B cell (primary cell): ENCODE measurements around the gene MCM7.

Source experiments
- EZH2 ChIP-seq: IDR thresholded peaks from 2 replicates; pipeline ENCODE4 v1.6.1; 2012; ENCODE audit warnings: borderline replicate concordance, low read depth, mild to moderate bottlenecking, moderate library complexity, low read length; ENCODE audit not compliant: insufficient read depth, poor library complexity, severe bottlenecking
- TF ChIP-seq, protein P1 (sequence below): fragments of 200-600 bp; IDR thresholded peaks from one replicate; pipeline ENCODE4 v1.8.0; 2022; ENCODE audit warnings: antibody characterized with exemption, mild to moderate bottlenecking

DNA sequence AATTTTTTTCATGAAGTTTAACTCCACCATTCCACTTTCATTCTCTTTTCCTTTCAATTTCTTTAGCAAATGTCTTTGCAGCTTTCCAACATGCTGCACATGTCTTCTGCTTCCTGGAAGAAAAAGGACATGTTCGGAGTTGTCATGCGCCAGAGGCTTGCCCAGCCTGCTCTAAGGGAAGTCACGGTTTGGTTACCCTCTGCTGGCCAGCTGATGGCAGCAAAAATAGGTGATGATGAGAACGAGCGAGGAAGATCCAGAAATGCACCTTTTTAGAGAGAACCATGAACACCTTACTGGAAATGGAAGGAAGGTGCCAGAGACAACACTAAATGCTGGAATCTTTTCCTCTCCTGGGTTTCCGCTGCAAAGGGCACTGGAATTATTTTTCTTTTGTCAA, 56.5 kb downstream of the MCM7 start:
- TF ChIP-seq, protein P1, sequence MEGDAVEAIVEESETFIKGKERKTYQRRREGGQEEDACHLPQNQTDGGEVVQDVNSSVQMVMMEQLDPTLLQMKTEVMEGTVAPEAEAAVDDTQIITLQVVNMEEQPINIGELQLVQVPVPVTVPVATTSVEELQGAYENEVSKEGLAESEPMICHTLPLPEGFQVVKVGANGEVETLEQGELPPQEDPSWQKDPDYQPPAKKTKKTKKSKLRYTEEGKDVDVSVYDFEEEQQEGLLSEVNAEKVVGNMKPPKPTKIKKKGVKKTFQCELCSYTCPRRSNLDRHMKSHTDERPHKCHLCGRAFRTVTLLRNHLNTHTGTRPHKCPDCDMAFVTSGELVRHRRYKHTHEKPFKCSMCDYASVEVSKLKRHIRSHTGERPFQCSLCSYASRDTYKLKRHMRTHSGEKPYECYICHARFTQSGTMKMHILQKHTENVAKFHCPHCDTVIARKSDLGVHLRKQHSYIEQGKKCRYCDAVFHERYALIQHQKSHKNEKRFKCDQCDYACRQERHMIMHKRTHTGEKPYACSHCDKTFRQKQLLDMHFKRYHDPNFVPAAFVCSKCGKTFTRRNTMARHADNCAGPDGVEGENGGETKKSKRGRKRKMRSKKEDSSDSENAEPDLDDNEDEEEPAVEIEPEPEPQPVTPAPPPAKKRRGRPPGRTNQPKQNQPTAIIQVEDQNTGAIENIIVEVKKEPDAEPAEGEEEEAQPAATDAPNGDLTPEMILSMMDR: peak; percentile 11
- TF ChIP-seq EZH2: no peak
